Thyroid gland (tissue), 4 donors: ENCODE results near the gene LDLRAD4. TPM values are rescaled to one million over a fixed set of nuclear protein-coding genes. Genes with fewer than 3 reads are reported as not detected.

Experiments used
- DNase-seq, 2 donors: peaks; one replicate each; pipeline ENCODE4 v3.0.0-alpha.2; 2019
- H3K27ac ChIP-seq, 3 donors: fragments of 200-600 bp; sonication (generic); 1 replicate in 2 of 3; 2 replicates in 1 of 3; pipeline ENCODE4 v1.5.1; 2016 to 2019; ENCODE audit warnings: mild to moderate bottlenecking in 1 of 3, moderate library complexity in 1 of 3
- H3K27me3 ChIP-seq: fragments of 200-600 bp; sonication (generic); one replicate; pipeline ENCODE4 v1.5.1; 2019
- H3K36me3 ChIP-seq, 2 donors: fragments of 200-600 bp; sonication (generic); one replicate each; pipeline ENCODE4 v1.5.1; 2016 to 2019
- H3K4me1 ChIP-seq, 2 donors: fragments of 200-600 bp; sonication (generic); one replicate each; pipeline ENCODE4 v1.5.1; 2017 to 2019
- H3K4me3 ChIP-seq, 3 donors: fragments of 200-600 bp; sonication (generic); replicated peaks in 1 of 3; 1 replicate in 2 of 3; 2 replicates in 1 of 3; pipeline ENCODE4 v1.5.1; 2016; ENCODE audit warnings: mild to moderate bottlenecking in 1 of 3
- H3K9me3 ChIP-seq: fragments of 200-600 bp; sonication (generic); one replicate; pipeline ENCODE4 v1.5.1; 2017
- POLR2A ChIP-seq, 2 donors: fragments of 450-650 bp; IDR thresholded peaks; one replicate each; pipeline ENCODE4 v1.6.1; 2017; ENCODE audit warnings: antibody characterized with exemption in 2 of 2, mild to moderate bottlenecking in 2 of 2, moderate library complexity in 1 of 2
- WGBS, 2 donors: methylation state at CpG; one replicate each; pipeline ENCODE4 v1.1.5; 2017; 5-methylcytosine and 5-hydroxymethylcytosine counted together
- intact Hi-C: fragments of 100-400 bp; cut with DNase I; formaldehyde crosslinking; loops from one replicate; pipeline ENCODE4 v1.15.1; 2023
- total RNA-seq, 4 donors: library from RNA; depleted of rRNA; stranded (reverse); fragments of >200 nt; gene quantifications; one replicate each; pipeline ENCODE4 v1.2.3, GENCODE V29; 2016
- TF ChIP-seq, protein P1 (sequence below), 6 experiments: fragments of 200-600 bp in 3 of 6; fragments of 450-650 bp in 3 of 6; sonication (generic) in 3 of 6; IDR thresholded peaks; one replicate each; pipeline ENCODE4 v1.5.1; 2016 to 2019; ENCODE audit warnings: antibody characterized with exemption in 6 of 6, mild to moderate bottlenecking in 2 of 6, inconsistent platforms in 1 of 6, moderate library complexity in 1 of 6

Gene LDLRAD4
- total RNA-seq, 4 donors from 2014 or later, result 23.7 to 35.7 (median 29.7) TPM

- WGBS, 2 donors, result 97 to 100% methylated on average over 4 to 16 of the region's 40 CpGs
- H3K27me3 ChIP-seq, result no peaks in the 10 kb centered on the region
- no peaks in the 10 kb centered on the region for H3K36me3 ChIP-seq
- intact Hi-C loops, result no loop called here
- no peak for DNase-seq
- no peak for TF ChIP-seq POLR2A (IDR thresholded peaks at IDR 0.05)
- TF ChIP-seq, protein P1, sequence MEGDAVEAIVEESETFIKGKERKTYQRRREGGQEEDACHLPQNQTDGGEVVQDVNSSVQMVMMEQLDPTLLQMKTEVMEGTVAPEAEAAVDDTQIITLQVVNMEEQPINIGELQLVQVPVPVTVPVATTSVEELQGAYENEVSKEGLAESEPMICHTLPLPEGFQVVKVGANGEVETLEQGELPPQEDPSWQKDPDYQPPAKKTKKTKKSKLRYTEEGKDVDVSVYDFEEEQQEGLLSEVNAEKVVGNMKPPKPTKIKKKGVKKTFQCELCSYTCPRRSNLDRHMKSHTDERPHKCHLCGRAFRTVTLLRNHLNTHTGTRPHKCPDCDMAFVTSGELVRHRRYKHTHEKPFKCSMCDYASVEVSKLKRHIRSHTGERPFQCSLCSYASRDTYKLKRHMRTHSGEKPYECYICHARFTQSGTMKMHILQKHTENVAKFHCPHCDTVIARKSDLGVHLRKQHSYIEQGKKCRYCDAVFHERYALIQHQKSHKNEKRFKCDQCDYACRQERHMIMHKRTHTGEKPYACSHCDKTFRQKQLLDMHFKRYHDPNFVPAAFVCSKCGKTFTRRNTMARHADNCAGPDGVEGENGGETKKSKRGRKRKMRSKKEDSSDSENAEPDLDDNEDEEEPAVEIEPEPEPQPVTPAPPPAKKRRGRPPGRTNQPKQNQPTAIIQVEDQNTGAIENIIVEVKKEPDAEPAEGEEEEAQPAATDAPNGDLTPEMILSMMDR (IDR thresholded peaks at IDR 0.05), result no peak
- H3K27ac ChIP-seq, result peak overlapping the region in 1 of 3 donors; percentile 32
- H3K4me3 ChIP-seq, result no peak overlapping the region
- peaks cover 22 to 52% of the 10 kb centered on the region in 2 donors for H3K4me1 ChIP-seq
- H3K9me3 ChIP-seq, result no peaks in the 10 kb centered on the region
These were observed 168.6 kb downstream of the LDLRAD4 start for GRCh38 chr18:13386891-13387801.

GRCh38 chr18:13387855-13388548 lies 169.4 kb downstream of the LDLRAD4 start:
- H3K27me3 ChIP-seq, result no peaks in the 10 kb centered on the region
- no peaks in the 10 kb centered on the region for H3K9me3 ChIP-seq
- H3K4me3 ChIP-seq, result no peak overlapping the region
- H3K4me1 ChIP-seq, result peaks cover 19 to 54% of the 10 kb centered on the region in 2 donors
- TF ChIP-seq POLR2A (IDR thresholded peaks at IDR 0.05), result no peak
- TF ChIP-seq, protein P1 (IDR thresholded peaks at IDR 0.05), result no peak
- 70 to 78% methylated on average over 13 of the region's 13 CpGs for WGBS, 2 donors
- H3K36me3 ChIP-seq, result no peaks in the 10 kb centered on the region
- intact Hi-C loops, result no loop called here
- DNase-seq, result peak in 1 of 2 donors; percentile 31
- H3K27ac ChIP-seq, result peak overlapping the region; percentile 15 to 61 (median 53)

DNA sequence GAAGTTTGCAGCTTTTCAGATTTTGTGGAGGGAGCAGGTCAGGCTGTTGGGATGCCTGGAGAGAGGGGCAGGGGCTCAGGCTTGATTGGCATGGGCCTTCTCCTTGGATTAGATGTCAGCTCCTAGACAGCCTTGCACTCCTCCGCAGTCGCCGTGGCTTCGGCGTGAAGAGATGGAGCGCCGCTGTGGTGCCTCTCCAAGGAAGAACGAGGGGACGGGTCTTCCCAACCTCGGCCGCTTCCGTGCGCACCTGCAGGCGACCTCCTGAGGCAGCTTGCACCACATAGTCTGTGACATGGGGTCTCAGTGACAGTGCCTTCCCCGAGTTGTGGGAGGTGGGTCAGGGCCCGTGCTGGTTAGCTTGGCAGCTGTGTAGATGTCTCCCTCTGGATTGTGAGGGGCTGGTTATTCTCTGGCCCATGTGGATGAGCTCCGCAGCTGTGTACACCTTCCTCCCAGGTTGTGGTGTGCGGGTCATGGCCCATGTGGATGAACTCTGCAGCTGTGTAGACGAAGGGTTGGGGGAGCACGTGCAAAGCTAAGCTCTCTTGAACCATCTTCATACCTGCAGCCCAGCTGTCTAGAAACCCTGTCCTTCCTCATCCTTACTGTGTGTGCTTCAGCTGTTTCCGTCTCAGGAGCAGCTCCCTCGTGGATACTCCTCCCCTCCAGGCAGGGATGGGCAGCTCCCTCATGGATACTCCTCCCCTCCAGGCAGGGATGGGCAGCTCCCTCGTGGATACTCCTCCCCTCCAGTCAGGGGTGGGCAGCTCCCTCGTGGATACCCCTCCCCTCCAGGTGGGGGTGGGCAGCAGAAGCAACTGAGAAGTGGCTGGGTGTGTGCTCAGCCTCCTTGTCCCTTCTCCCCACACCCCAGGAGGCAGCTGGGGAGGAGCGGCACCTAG lies 170.3 kb downstream of the LDLRAD4 start:
- WGBS, 2 donors, result 89 to 92% methylated on average over 19 to 25 of the region's 25 CpGs
- Histone ChIP-seq H3K4me3 (no peak overlapping the region), H3K27ac (peak overlapping the region; percentile 15 to 61 (median 53)), H3K36me3 (no peaks in the 10 kb centered on the region), H3K4me1 (peaks cover 15 to 49% of the 10 kb centered on the region in 2 donors), H3K9me3 (no peaks in the 10 kb centered on the region), H3K27me3 (no peaks in the 10 kb centered on the region)
- intact Hi-C loops, result no loop called here
- no peak for DNase-seq
- TF ChIP-seq, protein P1 (IDR thresholded peaks at IDR 0.05), result no peak
- TF ChIP-seq POLR2A (IDR thresholded peaks at IDR 0.05), result no peak

GRCh38 chr18:13389491-13390131 lies 171.1 kb downstream of the LDLRAD4 start:
- TF ChIP-seq, protein P1 (IDR thresholded peaks at IDR 0.05), result no peak
- no peak for TF ChIP-seq POLR2A (IDR thresholded peaks at IDR 0.05)
- Histone ChIP-seq H3K4me3 (no peak overlapping the region), H3K4me1 (peaks cover 15 to 52% of the 10 kb centered on the region in 2 donors), H3K36me3 (no peaks in the 10 kb centered on the region), H3K27ac (peak overlapping the region in 1 of 3 donors; percentile 53), H3K9me3 (no peaks in the 10 kb centered on the region), H3K27me3 (no peaks in the 10 kb centered on the region)
- no peak for DNase-seq
- 87 to 90% methylated on average over 6 of the region's 6 CpGs for WGBS, 2 donors
- intact Hi-C loops, result loop anchor here (5.0 kb wide), 1 partner anchor 172 kb away; the partner anchor contains the start of gene LDLRAD4
